Measurements from ENCODE around the gene SMYD2. TPM values are rescaled to one million over a fixed set of nuclear protein-coding genes. Genes with fewer than 3 reads are reported as not detected.

SMYD2 gene
- total and polyA plus RNA-seq, 2 of the 8 experiments (the other 6 are each of a cell fraction or from before 2014, with no cell fraction given), result 3.0 to 5.2 TPM

DNA sequence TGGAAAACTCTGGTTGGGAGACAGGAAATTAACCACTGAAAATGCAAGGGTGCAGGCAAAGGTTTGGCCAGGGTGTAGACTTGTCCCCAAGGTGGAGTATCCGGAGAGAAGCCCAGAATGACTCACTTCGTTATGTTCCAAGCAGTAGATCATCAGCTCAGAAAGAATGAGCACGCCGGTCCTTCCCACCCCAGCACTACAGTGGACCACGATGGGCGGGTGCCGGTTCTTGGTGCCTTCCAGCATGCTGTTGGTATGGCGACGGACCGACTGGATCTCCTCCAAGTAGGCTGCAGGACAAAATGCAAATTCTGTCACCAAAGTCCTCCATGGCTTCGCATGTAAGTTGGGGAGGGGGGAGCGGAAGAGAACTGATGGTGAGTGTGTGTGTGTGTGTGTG is 83.4 kb downstream of the SMYD2 start:
- Histone ChIP-seq H3K4me3 (ENCODE audit: extremely low read depth in 1 of 4, insufficient read depth in 2 of 4, low read depth in 3 of 4, low read length in 4 of 4) (no peak overlapping the region), H2BK12ac (ENCODE audit: low read depth, low read length) (no peak overlapping the region), H3K18ac (ENCODE audit: extremely low read depth, low read length) (no peak overlapping the region), H3K9me3 (ENCODE audit: insufficient read depth in 2 of 2, low read depth in 1 of 2, low read length in 1 of 2) (no peaks in the 10 kb centered on the region), H2BK5ac (ENCODE audit: low read depth, low read length) (no peak overlapping the region), H3K4me2 (ENCODE audit: insufficient read depth in 1 of 2, low read depth in 2 of 2, low read length in 2 of 2) (no peak overlapping the region), H2BK20ac (ENCODE audit: low read length) (no peak overlapping the region), H3K27me3 (replicated peaks in 1 of 4; ENCODE audit: control insufficient read depth in 3 of 4, extremely low read depth in 1 of 4, insufficient read depth in 3 of 4, low read length in 3 of 4) (no peaks in the 10 kb centered on the region), H3K36me3 (ENCODE audit: control insufficient read depth in 2 of 4, insufficient read depth in 4 of 4, low read length in 3 of 4) (peaks cover 2 to 67% (median 18%) of the 10 kb centered on the region in 4 experiments; a peak in 7 of 8 replicates), H3K79me2 (ENCODE audit: control insufficient read depth in 1 of 2, insufficient read depth in 2 of 2, low read length in 2 of 2) (no peaks in the 10 kb centered on the region), H3K27ac (ENCODE audit: low read depth, low read length) (no peak overlapping the region), H3K4me1 (replicated peaks in 1 of 4; ENCODE audit: control insufficient read depth in 3 of 4, insufficient read depth in 4 of 4, low read length in 3 of 4) (no peaks in the 10 kb centered on the region), H3K79me1 (ENCODE audit: low read depth, low read length) (no peaks in the 10 kb centered on the region; the same call in 1 of the 2 replicates), H4K8ac (ENCODE audit: extremely low read depth, insufficient read depth, low read length) (no peak overlapping the region), H2AK5ac (ENCODE audit: low read depth, low read length) (no peak overlapping the region), H3K23ac (ENCODE audit: insufficient read length) (no peak overlapping the region), H3K4ac (replicated peaks; ENCODE audit: insufficient read length, low read depth, low read length) (no peak overlapping the region), H2BK120ac (replicated peaks; ENCODE audit: low read depth, low read length) (no peak overlapping the region), H3K23me2 (ENCODE audit: low read depth, low read length) (peaks cover 2% of the 10 kb centered on the region; the same call in 1 of the 2 replicates), H2AFZ (ENCODE audit: low read length) (no peak overlapping the region), H4K91ac (replicated peaks; ENCODE audit: insufficient read length, low read length) (no peak overlapping the region), H4K5ac (ENCODE audit: insufficient read length, low read depth, low read length) (no peak overlapping the region), H3K9ac (replicated peaks in 1 of 4; ENCODE audit: extremely low read depth in 1 of 4, low read depth in 3 of 4, low read length in 3 of 4) (no peak overlapping the region), H4K20me1 (replicated peaks in 1 of 2; ENCODE audit: control insufficient read depth in 1 of 2, insufficient read depth in 2 of 2, low read length in 2 of 2) (no peaks in the 10 kb centered on the region), H3K56ac (replicated peaks; ENCODE audit: insufficient read length, low read depth, low read length) (no peak overlapping the region), H2BK15ac (ENCODE audit: low read length) (no peak overlapping the region), H3K14ac (ENCODE audit: insufficient read length) (no peak overlapping the region)
- FAIRE-seq (no peak), DNase-seq (ENCODE audit: low read depth in 1 of 2, low spot score in 2 of 2) (no peak)
- WGBS, 2 experiments (ENCODE audit: extremely low coverage in 1 of 2, insufficient coverage in 1 of 2, insufficient read length in 1 of 2, insufficient replicate concordance in 2 of 2, low coverage in 1 of 2, low lambda C conversion rate in 2 of 2, missing lambda C conversion rate in 1 of 2), result 95% methylated on average over 12 of the region's 12 CpGs; no CpG with 5 or more reads in 1 of the 2 experiments
- TF ChIP-seq ASH2L (IDR thresholded peaks at IDR 0.05; ENCODE audit: low read length) (no peak), TCF12 (IDR thresholded peaks at IDR 0.05; ENCODE audit: low read depth, low read length) (no peak), SIRT6 (IDR thresholded peaks at IDR 0.05; ENCODE audit: low read length) (no peak), CTBP2 (IDR thresholded peaks at IDR 0.05; ENCODE audit: borderline replicate concordance, insufficient read depth, insufficient read length, low read length) (no peak), CBX8 (IDR thresholded peaks at IDR 0.05; ENCODE audit: borderline replicate concordance, low read depth, low read length) (no peak), YY1 (IDR thresholded peaks at IDR 0.05; ENCODE audit: low read depth, low read length) (no peak), MAFK (IDR thresholded peaks at IDR 0.05; ENCODE audit: low read depth, low read length) (no peak), EP300 (IDR thresholded peaks at IDR 0.05; ENCODE audit: borderline replicate concordance in 1 of 2, low read depth in 2 of 2, low read length in 2 of 2) (no peak), GTF2F1 (IDR thresholded peaks at IDR 0.05; ENCODE audit: borderline replicate concordance, low read depth, low read length) (no peak)
- CTCF ChIA-PET (ENCODE audit: partially characterized antibody), result no interaction called here
- POLR2A ChIA-PET (ENCODE audit: partially characterized antibody), result no interaction called here

Data from H1 (cell line).